HG02970 (cell line): Measurements from ENCODE around the gene MME.
"Not testable (repeated sequence)": the region's sequence is repeated elsewhere in the genome, so short reads cannot be mapped to it uniquely, and the experiment has no call there.

Experiments
- ATAC-seq: cut with Tn5 transposase; IDR thresholded peaks from one replicate; pipeline ENCODE4 v1.9.1; 2021; ENCODE audit warnings: mild to moderate bottlenecking, moderate library complexity, moderate number of reproducible peaks; ENCODE audit not compliant: unreplicated experiment, low FRiP score

Gene MME

DNA sequence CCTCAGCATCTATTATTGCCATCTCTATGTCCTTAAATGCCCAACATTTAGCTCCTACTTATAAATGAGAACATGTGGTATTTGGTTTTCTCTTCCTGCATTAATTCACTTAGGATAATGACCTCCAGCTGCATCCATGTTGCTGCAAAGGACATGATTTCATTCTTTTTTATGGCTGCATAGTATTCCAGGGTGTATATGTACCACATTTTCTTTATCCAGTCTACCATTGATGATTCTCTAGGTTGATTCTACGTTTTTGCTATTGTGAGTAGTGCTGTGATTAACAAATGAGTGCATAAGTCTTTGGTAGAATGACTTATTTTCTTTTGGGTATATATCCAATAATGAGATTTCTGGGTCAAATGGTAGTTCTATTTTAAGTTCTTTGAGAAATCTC lies 54.2 kb downstream of the MME start:
- ATAC-seq, result not testable (repeated sequence)

DNA sequence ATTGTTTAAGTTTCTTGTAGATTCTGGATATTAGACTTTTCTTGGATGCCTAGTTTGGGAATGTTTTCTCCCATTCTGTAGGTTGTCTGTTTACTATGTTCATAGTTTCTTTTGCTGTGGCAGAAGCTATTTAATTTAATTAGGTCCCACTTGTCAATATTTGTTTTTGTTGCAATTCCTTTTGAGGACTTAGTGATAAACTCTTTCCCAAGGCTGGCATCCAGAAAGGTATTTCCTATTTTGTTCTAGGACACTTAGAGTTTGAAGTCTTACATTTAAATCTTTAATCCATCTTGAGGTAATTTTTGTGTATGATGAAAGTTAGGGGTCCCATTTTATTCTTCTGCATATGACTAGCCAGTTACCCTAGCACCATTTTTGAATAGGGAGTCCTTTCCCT lies 54.9 kb downstream of the MME start:
- no peak for ATAC-seq

DNA sequence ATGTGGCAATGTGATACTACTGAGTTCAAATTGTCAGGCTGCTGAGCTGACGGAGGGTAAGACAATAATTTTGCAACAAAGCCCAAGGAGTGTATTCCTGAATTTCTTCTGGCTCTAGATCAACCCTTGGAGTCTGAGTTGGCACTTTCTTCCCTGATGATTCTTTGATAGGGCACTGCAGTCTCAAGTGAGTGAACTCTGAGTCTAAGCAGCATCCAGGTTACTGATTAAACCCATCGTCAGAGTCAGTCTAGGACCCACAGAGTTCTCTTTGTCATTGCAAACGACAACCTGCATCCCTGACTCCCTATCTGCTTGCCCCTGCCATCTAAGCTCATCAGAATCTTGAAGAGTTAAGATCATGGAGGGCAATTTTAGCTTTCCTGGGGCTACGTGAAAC lies 58.6 kb downstream of the MME start:
- no peak for ATAC-seq

DNA sequence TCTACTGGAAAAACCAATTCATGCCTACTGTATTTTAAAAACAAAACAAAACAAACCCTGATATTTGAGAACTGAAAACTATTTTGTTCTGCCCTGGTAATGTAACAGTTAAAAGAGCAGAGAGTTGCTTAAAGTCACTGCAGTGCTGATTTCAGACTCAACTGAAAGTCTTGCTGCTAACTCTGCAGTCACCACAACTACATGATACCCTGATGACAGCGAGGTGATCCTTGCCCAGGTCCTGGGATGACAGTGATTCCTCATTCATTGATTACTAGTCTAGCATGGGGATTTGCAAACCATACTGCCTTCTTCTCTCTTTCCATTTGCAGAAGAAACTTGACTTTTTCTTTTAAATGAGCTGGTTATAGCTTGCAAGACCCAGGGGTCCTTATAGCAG lies 67.5 kb downstream of the MME start:
- ATAC-seq, result no peak

DNA sequence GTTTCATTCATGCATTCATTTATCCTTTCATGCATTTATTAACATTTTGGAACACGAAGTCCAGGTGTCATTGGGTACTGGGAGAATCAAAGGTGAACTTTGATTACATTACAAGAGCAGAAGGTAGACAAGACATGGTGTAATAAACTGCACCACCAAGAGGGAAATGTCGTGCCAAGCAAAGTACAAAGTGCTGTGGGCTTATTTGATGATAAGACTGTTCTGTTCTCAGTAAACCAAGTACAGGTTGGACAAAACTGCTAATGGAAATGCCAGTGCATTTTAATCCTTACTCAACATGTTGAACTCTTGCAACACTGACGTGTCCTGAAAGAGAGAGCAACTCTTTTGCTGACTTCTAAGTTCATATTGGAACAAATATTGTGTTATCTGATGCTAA lies 69.4 kb downstream of the MME start:
- no peak for ATAC-seq

DNA sequence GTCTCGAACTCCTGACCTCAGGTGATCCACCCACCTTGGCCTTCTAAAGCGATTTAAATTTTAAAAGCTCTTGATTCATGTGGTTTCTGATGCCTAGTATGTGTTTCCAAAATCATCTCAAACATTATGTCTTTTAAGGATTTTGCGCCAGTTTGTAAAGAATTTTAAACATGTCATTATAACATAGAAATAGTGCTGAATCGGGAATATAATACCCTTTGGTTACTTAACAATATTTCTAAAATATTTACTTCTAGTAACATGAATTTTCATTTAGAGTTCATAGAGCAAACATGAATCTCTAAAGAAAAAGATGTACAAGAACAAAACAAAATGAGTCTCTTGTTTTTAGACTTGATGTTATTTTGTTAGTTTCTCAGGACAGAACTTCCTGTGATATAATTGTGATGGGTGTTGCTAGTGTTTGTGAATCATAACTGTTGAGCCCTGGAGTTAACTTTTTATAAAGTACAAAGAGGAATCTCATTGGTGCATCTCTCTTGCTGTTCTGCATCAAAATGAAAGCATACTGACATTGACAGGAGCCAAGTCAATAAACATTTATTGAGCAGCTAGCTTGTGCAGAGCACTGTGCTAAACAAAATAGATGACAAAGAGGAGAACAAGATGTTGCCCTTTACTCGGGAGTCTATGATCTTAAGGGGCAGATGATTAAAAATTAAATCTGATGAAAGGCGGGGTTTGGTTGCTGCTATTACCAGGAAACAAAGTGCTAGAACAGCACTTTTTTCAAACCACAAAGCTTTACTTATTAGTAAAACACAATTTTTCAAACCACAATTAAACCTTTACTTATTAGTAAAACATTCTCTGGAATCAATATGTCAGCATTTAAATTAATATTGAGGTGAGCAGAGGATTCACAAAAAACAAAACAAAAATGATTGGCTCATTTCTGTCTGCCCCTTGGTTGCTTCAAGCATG lies 73.4 kb downstream of the MME start:
- ATAC-seq, result no peak

DNA sequence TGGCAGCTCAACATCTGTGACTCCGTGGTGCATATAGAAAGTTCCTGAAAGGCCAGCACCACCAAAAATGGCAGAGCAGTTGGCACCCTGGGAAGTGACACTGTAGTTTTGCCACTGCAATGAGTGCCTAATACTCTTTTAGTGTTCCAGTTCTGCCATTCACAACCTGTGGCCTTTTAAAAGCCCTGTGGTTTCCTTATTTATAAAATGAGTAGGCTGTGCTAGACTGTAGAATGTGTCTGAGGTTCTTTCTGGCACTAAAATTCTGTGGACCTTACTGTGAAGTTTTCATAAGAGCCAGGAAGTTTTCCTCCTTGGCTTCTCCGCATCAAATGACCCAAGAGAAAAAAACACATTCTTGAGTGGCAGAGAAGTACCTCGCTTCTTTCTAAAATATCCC lies 74.1 kb downstream of the MME start:
- ATAC-seq, result no peak

DNA sequence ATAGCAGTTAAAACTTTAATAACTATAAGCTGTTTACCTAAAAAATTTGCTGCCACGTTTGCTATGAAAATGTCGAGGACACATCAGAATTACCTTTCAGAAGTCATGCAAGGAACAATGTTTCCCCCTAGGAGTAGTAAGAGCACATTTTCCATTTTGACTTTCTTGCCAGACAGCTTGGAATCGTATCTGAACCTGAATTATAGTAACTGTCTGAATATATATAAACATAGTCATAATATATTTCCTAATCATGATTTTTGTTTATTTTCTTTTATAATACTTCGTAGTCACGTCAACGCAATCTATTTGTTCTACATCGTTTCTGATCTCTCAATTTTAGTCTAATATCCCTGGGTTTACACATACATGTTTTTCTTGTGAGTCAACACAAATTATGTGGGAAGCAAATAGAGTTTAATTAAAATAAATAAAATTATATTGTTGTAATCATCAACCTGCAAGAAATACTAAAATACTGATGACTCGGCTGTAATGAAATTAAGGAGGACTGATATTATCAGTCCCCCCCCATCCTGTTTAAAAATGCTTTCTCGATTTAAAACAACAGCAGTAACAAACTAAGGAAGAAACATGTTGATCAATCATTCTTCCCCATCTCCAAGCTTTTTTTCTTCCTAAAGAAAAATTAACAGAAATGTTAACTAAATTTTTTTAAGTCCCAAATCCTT lies 78.4 kb downstream of the MME start:
- ATAC-seq, result no peak

DNA sequence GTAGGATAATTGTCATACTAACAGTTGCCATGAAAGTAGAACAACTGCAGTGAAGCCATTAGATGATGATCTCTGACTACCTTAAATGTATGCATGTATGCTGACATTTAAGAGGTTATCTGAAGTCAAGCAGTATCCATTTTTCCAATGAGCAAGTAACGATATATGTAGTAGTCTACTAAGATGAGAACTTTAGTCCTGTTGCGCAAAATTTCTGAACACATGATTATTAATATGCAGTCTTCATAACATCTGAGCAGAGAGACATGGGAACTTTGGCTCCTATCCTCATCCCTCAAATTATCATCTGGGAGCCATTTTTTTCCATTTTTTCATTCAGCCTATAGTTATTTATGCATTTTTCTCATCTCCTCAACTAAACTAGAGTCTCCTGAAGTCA lies 79.2 kb downstream of the MME start:
- ATAC-seq, result no peak

DNA sequence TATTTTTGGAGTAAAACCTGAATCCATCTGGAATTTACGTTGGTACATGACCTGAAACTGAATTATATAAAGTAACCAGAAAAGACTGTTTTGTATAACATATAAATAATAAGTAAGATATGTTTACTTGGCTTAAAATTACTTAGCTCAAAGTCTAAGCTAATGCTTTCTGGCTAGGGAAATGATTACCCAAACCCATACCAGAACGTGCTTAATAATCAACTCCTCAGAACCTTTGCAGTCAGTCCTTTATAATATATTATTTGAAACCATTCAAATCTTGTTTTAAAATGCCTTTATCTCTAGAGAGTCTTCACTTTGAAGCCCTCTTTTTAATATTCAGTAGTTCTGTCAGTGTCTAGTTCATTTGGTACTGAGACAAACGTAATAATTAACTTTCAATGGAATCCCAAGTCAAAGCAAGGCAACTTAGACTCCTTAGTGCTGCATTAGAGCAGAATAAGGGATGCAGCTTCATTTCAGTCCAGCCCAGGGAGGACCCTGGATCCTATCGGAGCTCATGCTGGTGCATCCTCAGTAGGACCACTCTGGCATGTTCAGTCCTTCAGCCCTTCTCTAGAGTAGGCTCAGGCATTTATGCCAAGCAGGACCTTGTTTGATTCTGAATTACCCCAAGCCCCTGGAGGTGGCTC lies 81.6 kb downstream of the MME start:
- no peak for ATAC-seq

DNA sequence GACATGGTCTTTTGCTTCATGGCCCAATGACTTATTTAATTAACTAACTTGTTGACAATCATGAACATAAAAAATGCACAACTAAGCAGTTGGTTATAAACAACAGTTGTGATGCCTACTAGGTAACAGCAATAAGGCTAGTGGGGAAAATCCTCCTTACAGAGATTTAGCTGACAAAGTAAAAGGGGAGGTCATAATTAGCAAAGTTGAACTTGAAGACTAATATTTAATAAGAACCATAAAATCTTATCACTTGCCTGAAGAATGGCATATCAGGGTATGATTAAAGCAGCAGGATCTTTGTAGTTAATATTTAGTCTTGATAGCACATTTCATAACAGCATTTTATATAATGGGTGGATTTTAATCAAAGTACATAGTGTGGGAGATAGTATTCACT lies 84.2 kb downstream of the MME start:
- no peak for ATAC-seq

DNA sequence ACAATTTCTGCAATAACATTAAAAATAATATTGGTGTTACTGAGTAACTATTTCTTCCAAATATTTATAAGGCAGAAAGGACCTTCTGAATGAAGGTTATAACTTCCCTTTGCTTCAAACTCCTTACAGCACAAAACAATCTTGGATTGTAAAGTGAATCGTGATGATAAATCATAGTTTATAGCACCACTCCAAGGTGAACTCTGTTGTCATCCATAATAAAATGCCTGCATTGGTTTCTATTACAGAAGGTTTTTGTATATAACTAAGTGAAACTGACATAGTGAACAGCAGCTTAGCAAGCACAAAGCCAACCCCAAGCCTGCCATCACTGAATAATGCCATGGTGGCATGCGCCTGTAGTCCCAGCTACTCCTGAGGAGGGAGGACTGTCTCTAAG lies 86.3 kb downstream of the MME start:
- no peak for ATAC-seq

DNA sequence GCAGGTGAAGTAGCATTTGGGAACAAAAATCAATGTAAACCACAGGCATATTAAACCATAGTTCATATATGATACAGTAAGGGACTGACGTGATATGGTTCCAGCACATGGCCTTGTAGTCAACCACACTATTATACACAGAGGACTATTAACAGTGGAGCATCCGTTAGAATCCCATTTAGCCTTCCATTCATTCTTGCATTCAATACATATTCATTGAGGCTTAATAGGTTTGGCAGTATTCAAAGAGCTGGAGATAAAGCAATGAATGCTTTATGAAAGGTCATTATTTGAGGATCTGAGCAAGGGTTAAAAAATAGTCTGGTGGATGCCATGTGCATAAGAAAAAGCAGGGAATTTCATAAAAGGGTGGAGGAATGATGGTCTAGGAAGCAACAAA lies 89.1 kb downstream of the MME start:
- no peak for ATAC-seq

DNA sequence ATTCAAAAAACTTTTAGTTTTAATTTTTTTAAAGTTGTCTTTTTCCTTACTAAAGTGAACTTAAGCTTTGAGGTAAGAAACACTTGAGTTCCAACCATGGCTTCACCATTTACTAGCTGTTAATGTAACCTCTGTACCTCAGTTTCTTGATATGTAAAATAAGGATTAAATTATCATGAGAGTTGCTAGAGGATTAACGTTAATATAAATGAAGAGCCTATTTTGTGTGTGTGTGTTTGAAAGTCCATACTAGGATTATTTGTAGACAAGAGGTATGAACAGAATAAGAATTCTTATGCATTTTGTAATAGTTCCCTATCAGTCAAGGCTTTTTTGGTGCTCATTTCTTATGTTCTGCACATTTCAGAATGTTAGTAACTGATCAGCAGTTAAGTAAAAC lies 93.7 kb downstream of the MME start:
- no peak for ATAC-seq

DNA sequence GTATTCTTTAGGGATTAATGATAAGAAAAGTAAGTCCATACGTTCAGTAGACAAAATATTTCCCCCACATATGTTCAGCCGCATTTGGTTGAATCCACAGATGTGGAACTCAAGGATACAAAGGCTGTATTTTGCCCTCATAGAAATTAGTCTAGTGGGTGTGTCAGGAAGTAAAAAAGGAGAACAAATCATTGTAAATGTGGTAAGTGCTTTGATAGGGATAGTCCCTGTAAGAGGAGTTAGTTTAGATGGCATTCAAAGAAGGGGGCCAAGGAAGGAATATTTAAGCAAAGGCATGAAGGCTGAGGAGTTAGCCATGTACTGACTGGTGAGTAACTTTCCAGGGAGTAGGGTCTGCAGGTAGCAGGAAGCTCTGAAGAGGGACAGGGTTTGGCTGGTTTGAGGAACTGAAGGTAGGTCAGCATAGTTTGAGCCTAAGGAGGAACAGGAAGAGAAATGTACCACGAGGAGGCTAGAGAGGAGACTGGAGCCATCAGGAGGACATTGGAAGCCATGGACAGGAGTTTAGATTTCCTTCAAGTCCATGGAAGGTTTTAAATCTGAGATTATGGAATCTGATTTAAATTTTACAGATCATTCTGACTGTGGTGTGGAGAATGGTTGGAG lies 98.8 kb downstream of the MME start:
- ATAC-seq, result no peak

DNA sequence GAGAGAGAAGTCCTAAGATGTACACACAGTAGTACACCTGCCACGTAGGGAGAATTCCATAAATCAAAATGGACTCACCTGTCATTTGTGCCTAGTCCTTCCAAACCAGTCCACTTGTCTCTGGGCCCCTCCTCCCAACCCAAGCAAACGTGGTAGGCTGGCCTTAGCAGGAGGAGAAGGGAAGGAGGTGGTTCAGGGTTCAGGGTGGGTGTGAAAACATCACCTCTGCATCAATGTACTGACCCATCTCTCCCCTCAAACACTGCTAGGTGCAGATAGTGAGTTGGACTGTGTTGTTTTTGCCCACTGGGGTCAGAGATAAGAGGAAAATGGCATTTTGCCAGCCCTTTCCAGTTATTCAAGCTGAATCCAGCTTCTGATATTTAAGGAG lies 99.3 kb downstream of the MME start:
- ATAC-seq, result no peak

DNA sequence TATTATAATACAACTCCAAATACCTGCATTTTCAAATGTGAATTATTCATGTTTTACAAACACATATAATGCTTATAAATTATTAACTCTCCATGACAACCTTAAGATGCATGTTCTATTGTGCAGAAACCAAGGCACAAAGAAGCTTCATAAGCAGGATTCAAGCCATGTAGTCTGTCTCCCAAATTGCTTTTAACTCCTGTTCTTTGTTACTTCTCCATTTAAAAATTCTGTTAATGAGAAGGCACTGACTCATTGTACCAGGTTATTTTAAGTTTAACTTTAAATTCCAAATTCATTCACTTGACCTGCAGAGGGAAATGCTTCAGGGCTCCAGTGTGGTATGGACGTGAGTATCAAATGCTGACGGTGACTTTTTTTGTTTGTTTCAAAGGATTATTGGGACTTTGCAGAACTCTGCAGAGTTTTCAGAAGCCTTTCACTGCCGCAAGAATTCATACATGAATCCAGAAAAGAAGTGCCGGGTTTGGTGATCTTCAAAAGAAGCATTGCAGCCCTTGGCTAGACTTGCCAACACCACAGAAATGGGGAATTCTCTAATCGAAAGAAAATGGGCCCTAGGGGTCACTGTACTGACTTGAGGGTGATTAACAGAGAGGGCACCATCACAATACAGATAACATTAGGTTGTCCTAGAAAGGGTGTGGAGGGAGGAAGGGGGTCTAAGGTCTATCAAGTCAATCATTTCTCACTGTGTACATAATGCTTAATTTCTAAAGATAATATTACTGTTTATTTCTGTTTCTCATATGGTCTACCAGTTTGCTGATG lies 100.0 kb downstream of the MME start:
- ATAC-seq, result no peak

DNA sequence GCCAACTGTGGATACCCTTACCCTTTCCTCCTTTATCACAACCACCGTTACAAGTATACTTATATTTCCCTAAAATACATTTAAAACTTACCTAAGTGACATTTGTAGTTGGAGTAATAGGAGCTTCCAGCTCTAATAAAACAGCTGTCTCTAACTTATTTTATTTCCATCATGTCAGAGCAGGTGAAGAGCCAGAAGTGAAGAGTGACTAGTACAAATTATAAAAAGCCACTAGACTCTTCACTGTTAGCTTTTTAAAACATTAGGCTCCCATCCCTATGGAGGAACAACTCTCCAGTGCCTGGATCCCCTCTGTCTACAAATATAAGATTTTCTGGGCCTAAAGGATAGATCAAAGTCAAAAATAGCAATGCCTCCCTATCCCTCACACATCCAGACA lies 102.3 kb downstream of the MME start:
- no peak for ATAC-seq

DNA sequence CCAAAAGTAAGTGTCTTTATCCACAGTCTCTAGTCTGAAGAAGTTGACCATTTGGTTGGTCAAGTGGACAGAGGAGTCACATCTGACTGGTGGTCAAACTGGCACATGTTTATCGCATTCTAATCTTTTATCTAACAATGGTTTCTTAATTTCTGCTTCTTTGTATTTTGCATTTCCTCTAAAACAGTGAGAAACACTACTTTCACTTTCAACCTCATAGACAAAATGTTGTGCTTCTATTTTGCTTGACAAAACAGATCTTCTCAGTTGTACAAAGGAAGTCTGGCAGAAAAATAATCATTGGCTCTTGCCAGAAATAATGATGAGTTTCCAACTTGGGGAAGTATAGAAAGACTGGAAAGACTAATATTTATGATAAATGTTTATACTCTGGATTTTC lies 103.9 kb downstream of the MME start:
- no peak for ATAC-seq

DNA sequence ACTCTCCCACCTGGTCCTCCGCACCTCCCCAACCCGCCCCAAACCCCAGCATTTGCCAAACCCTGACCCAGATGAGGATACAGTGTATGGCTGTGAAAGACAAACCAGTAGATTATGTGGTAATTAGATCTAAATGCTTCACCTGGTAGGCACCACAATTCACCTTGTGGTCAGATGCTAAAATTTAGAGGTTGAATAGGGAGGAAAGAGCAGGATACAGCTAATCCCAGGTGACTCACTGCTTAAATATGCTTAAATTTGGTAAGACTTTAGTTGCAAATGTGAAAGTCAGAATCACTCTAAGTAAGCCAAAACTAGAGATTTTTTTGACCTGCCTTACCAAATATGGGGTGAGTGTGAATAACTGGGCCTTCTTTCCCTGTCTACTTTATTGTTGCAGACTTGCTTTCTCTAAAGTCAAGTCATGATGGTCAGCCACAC lies 105.5 kb downstream of the MME start:
- no peak for ATAC-seq
